CD4-positive, alpha-beta T cell treated with Interleukin-6 for 4 hours (primary cell): ENCODE data around the gene CDCA4.
"Not testable (repeated sequence)": the region's sequence is repeated elsewhere in the genome, so short reads cannot be mapped to it uniquely, and the experiment has no call there.

Experiments
- DNase-seq: peaks from one replicate; pipeline ENCODE4 v3.0.0-alpha.2; 2020; ENCODE audit warnings: mixed read lengths

The CDCA4 gene

DNA sequence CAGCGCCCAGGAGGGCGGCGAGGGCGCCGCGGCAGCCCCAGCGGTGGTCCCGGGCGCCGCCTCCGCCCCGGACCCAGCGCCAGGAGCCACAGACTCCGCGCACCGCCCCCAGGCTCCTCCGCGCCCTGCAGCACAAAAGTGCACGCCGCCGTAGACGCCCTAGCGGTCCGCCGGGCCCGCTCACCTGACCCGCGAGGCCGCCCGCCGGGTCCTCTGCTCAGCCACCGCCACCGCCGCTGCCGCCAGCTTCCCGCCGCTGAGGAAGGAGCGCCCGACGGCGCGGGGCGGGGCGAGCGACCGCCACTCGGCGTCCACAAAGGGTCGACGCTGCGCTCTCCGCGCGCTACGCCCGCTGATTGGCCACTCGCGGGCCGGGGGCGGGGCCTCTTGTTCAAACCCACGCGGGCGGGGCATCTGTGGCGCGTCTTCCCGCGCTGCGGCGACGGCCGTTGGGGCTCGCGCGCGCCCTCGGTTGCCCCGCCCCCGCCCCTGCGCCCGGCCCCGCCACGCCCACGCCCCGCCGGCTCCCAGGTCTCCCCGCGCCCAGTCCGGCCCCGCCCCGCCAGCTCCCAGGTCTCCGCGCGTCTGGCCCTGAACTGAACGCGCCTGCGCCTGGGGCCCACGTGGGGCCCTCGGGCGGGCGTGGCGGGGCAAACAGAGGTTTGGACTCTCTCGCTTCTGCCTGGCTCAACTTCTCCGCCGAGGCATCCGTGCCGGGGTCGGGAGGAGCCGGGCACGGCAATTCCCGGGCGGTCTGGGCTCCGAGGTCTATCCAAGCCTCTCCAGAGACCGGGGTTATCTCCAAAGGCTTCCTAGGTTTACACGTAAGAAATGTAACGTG is at the start of gene CDCA4:
Gene CDCA4 (minus strand): TSS at position 269 of the 841 bp plus-strand sequence. CDS start 9,154 bp downstream, outside the sequence.
- peak; percentile 99 for DNase-seq

DNA sequence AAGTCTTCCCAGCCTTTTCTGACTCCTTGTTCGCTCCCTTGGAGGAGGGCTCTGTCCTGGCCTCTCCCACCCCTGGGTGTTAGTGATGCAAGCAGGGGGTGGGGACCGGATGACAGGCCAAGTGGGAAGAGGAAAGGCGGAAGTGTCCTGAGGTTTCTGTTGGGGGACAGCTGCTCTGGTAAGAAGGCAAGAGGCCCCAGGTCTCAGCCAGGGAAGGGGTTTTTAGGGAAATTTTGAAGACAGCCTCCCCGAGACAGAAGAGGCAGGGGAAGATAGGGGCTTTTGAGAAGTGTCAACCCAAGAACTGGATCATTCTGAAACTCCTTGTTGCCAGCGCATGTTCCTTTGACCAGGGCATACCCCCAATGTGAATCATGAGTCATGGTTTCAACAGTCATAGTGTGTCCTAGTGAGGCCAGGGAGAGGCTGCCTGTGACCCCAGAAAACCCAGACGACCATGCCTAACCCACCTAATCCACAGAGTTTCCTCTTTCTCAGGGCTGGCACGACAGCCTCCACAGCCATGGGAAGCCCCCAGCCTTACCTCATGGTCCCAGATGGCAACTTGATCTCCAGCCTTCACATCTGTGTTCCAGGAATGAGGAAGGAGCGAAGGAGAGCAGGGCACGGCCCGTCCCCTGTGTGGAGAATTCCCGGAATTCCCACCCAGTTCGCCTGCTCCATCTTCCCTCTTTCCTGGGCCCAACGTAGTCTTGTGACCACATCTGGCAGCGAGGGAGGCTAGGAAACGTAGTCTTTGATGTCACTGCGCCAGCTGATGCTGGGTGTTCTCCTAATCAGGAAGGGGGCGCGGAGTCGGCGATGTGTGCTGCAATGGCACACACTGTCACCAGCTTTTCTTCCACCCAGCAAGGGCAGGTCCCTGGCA is 49.2 kb upstream of the CDCA4 start:
- DNase-seq: no peak

- no peak for DNase-seq
These were observed 48.6 kb upstream of the CDCA4 start for GRCh38 chr14:105069522-105069870.

DNA sequence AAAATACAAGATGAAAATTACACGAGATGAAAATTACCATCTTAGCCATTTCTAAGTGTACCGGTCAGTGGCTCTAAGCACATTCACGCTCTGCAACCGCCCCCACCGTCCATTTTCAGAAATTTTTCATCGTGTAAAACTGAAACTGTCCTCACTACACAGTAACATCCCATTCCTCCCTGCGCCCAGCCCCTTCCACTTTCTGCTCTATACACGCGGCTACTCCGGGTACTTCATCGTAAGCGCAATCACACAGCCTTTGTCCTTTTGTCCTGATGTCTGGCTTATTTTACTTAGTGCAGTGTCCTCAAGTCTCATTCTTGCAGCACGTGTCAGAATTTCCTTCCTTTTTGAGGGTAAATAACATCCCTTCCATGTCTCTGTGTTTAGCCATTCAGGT is 47.9 kb upstream of the CDCA4 start:
- DNase-seq: no peak

- DNase-seq: no peak
These were observed 47.1 kb upstream of the CDCA4 start for GRCh38 chr14:105067969-105068301.

- peak; percentile 76 for DNase-seq
These were observed 46.5 kb upstream of the CDCA4 start for GRCh38 chr14:105067140-105067968.

DNA sequence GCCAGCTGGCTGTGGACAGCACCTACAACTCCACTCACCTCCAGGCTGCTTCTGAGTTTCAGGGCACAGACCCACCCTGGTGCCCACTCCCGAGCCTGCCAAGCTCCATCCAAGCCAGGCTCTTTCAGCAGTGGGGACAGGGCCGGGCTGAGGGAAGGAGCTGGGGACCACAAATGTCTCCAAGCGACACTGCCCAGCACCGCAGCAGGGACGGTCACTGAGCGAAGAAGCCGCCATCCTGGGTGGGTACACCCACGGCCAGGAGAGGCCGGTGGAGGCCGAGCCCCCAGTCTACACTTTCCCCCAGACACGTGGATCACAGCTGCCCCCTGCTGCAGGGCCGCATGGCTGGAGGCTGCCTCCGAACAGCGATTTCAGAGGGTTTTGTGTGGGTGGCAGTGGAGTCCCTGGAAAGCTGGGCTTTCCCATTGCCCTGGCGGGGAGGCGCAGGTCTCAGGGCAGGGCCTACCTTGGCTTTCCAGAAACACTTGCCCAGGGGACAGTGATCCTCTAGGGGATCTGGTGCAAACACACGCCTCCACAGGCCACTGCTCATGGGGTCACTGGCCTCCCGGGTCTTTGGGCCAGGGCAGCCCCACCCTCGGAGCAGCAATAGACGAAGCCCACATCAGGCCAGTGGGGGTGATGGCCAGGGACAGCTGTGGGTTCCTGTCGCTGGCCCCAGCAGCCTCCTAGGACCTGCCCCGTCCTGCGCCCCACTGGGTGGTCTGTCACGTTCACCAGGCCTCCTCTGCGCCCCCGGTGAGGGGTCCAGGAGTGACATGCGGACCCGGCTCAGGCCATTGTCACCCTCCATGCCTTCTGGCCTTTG is 45.6 kb upstream of the CDCA4 start:
- no peak for DNase-seq

GRCh38 chr14:105065280-105066228 is 44.7 kb upstream of the CDCA4 start, which contains the start of gene GPR132:
Gene GPR132 (minus strand): TSS chr14:105065430. CDS start chr14:105055420, 10,010 bp downstream.
- peak; percentile 93 for DNase-seq

DNA sequence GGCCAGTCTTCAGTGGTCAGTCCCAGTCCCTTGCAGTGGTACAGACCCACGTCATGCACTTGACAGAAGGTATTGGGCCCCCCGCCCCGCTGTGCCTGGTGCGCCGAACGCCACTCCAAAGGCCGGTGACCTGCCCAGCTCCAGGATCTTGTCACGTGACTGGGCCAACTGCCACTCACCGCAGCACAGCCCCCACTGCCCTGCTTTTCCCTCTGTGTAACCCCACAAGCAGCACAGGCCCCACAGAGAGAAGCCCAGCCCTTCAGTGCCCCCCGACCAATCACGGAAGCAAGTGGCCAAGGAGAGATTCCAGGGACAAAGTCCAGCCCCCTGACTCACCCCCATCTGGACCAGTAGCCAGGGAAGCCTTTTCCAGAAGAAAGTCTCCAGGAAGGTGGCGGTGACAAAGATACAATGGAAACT is 43.8 kb upstream of the CDCA4 start:
- peak; percentile 46 for DNase-seq

GRCh38 chr14:105064001-105064400 is 43.1 kb upstream of the CDCA4 start:
- DNase-seq: no peak

- DNase-seq: not testable (repeated sequence)
These were observed 42.6 kb upstream of the CDCA4 start for GRCh38 chr14:105063506-105063905.

DNA sequence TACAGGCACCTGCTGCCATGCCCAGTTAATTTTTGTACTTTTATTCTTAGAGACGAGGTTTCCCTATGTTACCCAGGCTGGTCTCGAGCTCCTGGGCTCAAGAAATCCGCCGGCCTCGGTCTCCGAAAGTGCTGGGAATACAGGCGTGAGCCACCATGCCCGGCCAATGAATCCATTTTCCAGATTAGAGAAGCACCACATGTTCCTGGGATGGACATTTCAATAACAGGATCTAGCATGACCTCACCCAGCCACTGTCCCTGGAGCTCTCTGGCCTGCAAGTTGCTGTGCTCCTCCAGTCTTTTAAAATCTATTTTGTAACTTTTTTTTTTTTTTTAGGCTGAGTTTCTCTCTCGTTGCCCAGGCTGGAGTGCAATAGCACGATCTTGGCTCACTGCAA is 42.2 kb upstream of the CDCA4 start:
- no peak for DNase-seq

GRCh38 chr14:105062048-105062433 is 41.2 kb upstream of the CDCA4 start:
- no peak for DNase-seq

DNA sequence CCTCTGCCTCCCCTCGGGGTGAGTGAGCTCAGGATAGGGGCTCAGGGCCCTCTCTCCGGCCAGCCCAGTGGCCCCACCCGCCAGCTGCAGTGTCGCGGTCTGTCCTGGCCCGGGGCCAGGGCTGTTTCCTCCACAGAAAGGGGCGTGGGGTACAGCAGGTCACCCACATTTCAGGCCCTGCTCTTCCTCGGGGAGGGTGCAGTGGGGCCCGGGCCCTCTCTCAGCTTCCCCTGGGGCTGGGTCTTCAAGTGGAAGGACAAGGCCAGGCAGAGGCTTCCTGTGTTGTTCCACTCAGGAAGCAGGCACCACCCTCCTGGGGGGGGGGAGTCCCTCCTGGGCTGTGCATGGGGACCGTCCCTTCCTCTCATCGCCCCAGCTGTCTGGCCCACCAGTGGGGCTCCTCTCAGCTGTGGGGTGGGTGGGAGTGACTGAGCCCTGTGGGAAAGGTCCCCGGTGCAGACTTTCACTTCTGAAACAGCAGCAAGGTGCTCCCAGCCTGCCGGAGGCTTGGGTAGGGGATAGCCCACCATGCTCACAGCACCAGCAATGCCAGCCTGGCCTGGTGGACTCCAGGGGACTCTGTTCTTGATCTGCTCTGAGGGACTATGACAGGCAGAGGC is 40.7 kb upstream of the CDCA4 start:
- peak; percentile 60 for DNase-seq

DNA sequence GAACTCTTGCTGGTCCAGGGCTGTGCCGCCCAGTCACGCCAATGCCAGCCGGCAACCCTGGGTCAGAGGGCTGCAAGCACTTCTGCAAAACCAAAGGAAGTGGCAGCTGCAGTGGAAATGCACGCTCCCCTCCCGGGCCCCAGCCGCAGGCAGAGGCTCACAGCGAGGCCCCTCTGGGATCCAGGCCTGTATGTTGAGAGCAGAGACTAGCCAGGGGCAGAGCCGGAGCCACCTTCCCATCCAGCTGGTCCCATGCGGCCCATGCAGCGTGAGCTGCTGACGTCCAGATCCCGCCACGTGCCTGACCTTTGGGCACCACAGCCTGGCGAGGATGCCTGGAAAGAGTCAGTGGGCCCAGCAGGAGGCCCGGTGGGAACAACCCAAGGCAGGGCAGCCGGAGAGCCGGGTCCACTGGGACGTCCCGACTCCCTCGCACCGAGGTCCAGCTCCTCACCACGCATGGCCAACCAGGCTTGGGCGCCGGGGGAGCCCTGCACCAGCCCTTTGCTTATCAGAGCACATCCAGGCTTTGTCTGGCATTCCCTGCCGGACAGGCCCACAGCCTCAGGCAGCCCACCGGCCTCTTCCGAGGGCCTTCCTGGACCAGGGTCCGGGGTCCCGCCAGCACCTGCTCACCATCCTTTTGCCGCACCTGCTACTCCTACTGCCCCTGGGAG is 40.0 kb upstream of the CDCA4 start:
- DNase-seq: peak; percentile 63

- DNase-seq: peak; percentile 24
These were observed 39.2 kb upstream of the CDCA4 start for GRCh38 chr14:105059925-105060565.

- DNase-seq: peak; percentile 75
These were observed 38.4 kb upstream of the CDCA4 start for GRCh38 chr14:105059035-105059924.

- DNase-seq: no peak
These were observed 37.7 kb upstream of the CDCA4 start for GRCh38 chr14:105058521-105059034.
